Transverse colon (tissue), 4 donors: ENCODE data around the gene PEX10.

Source experiments
- EP300 ChIP-seq: sonication (generic); formaldehyde crosslinking; IDR thresholded peaks from one replicate; pipeline ENCODE4 v1.6.1; 2017; ENCODE audit warnings: antibody characterized with exemption, low read depth
- POLR2A ChIP-seq: fragments of 450-650 bp; IDR thresholded peaks from one replicate; pipeline ENCODE4 v1.6.1; 2016; ENCODE audit warnings: antibody characterized with exemption, mild to moderate bottlenecking, moderate library complexity
- POLR2AphosphoS5 ChIP-seq, 3 donors: sonication (generic); formaldehyde crosslinking; IDR thresholded peaks; one replicate each; pipeline ENCODE4 v1.6.1; 2016; ENCODE audit warnings: antibody characterized with exemption in 3 of 3
- TF ChIP-seq, protein P1 (sequence below), 5 experiments: fragments of 200-600 bp in 3 of 5; fragments of 450-650 bp in 2 of 5; sonication (generic) in 3 of 5; IDR thresholded peaks; 1 replicate in 2 of 5; 2 replicates in 3 of 5; pipeline ENCODE4 v1.5.1; 2016 to 2017; ENCODE audit warnings: antibody characterized with exemption in 5 of 5, inconsistent platforms in 3 of 5, mild to moderate bottlenecking in 2 of 5, moderate library complexity in 1 of 5

GRCh38 chr1:2425892-2426291 lies 13.5 kb upstream of the PEX10 start:
- TF ChIP-seq, protein P1, sequence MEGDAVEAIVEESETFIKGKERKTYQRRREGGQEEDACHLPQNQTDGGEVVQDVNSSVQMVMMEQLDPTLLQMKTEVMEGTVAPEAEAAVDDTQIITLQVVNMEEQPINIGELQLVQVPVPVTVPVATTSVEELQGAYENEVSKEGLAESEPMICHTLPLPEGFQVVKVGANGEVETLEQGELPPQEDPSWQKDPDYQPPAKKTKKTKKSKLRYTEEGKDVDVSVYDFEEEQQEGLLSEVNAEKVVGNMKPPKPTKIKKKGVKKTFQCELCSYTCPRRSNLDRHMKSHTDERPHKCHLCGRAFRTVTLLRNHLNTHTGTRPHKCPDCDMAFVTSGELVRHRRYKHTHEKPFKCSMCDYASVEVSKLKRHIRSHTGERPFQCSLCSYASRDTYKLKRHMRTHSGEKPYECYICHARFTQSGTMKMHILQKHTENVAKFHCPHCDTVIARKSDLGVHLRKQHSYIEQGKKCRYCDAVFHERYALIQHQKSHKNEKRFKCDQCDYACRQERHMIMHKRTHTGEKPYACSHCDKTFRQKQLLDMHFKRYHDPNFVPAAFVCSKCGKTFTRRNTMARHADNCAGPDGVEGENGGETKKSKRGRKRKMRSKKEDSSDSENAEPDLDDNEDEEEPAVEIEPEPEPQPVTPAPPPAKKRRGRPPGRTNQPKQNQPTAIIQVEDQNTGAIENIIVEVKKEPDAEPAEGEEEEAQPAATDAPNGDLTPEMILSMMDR (IDR thresholded peaks at IDR 0.05), result no peak
- TF ChIP-seq POLR2AphosphoS5 (IDR thresholded peaks at IDR 0.05) (no peak), POLR2A (no peak), EP300 (no peak)
